Testis (tissue), 3 donors: ENCODE data around the gene DYRK1B. TPM values are rescaled to one million over a fixed set of nuclear protein-coding genes. Genes with fewer than 3 reads are reported as not detected.

Source experiments
- DNase-seq: peaks from one replicate; pipeline ENCODE4 v3.0.0-alpha.2; 2019
- H3K27ac ChIP-seq, 2 donors: fragments of 200-600 bp; sonication (generic); one replicate each; pipeline ENCODE4 v1.5.1; 2019
- H3K27me3 ChIP-seq: fragments of 200-600 bp; sonication (generic); one replicate; pipeline ENCODE4 v1.5.1; 2019
- H3K36me3 ChIP-seq: fragments of 200-600 bp; sonication (generic); one replicate; pipeline ENCODE4 v1.5.1; 2017; ENCODE audit warnings: low read depth; ENCODE audit errors: missing control alignments
- H3K4me1 ChIP-seq: fragments of 200-600 bp; sonication (generic); one replicate; pipeline ENCODE4 v1.5.1; 2019
- H3K4me3 ChIP-seq, 2 donors: fragments of 200-600 bp; sonication (generic); one replicate each; pipeline ENCODE4 v1.5.1; 2017 to 2019
- H3K9me3 ChIP-seq: fragments of 200-600 bp; sonication (generic); one replicate; pipeline ENCODE4 v1.5.1; 2017
- CTCF ChIP-seq, 3 experiments: fragments of 450-650 bp in 2 of 3; fragments of 200-600 bp in 1 of 3; sonication (generic) in 1 of 3; IDR thresholded peaks; one replicate each; pipeline ENCODE4 v1.5.1; 2016 to 2019; ENCODE audit warnings: antibody characterized with exemption in 3 of 3, mild to moderate bottlenecking in 2 of 3, moderate library complexity in 1 of 3
- POLR2A ChIP-seq: fragments of 450-650 bp; IDR thresholded peaks from one replicate; pipeline ENCODE4 v1.6.1; 2017; ENCODE audit warnings: antibody characterized with exemption, mild to moderate bottlenecking, moderate library complexity
- WGBS, 2 donors: methylation state at CpG; one replicate each; pipeline ENCODE4 v1.1.5; 2018; 5-methylcytosine and 5-hydroxymethylcytosine counted together
- intact Hi-C: fragments of 100-400 bp; cut with DNase I; formaldehyde crosslinking; loops from one replicate; pipeline ENCODE4 v1.15.1; 2023; ENCODE audit warnings: low total_unique reads
- polyA plus RNA-seq: library from polyadenylated mRNA; stranded (reverse); fragments of 350-450 nt; fragmentation: Illumina TruSeq; extraction: RNeasy Lipid Tissue Mini Kit (QIAGEN cat#74804); gene quantifications from one replicate; pipeline ENCODE4 v1.2.3, GENCODE V29; 2014; ENCODE audit warnings: low read depth, low replicate concordance; ENCODE audit not compliant: insufficient read depth
- total RNA-seq, 2 donors: library from RNA; depleted of rRNA; stranded (reverse); fragments of >200 nt; gene quantifications; one replicate each; pipeline ENCODE4 v1.2.3, GENCODE V29; 2016

The DYRK1B gene
- total and polyA plus RNA-seq, 3 donors from 2014 or later = 90.8 to 127 (median 124) TPM

GRCh38 chr19:39826311-39826945, 7.5 kb downstream of the DYRK1B start:
- no peaks in the 10 kb centered on the region for H3K4me1 ChIP-seq
- no peak overlapping the region for H3K4me3 ChIP-seq
- H3K9me3 ChIP-seq = no peaks in the 10 kb centered on the region
- no peak overlapping the region for H3K27ac ChIP-seq
- H3K36me3 ChIP-seq = no peaks in the 10 kb centered on the region
- TF ChIP-seq CTCF (IDR thresholded peaks at IDR 0.05) (no peak), POLR2A (no peak)
- H3K27me3 ChIP-seq = no peaks in the 10 kb centered on the region
- no peak for DNase-seq
- intact Hi-C loops = no loop called here
- WGBS, 2 donors = 89% methylated on average over 16 to 35 of the region's 35 CpGs

DNA sequence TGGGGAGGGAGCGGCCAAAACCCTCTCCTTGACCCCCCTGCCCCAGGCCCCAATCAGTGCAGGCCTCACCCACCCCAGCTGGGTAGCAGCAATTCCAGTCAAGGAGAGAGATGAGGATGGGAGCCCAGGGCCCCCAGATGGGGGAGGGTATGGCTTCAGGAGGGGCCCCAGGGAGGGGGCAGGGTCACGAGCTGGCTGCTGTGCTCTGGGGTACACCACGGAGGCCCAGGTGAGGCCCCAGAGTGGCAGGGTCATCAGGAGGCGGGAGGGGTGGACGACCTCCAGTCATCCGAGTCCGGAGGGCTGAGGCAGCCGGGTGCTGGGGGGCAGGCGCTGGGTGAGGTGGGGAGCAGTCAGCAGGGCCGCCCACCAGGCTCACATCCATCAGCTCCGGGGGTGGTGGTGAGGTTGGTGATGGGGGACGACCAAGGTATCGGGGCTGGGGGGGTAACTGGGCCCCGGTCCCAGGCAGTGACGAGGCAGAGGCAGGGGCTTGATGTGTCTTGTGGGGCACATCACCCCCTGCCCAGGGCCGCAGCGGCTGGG, 8.4 kb downstream of the DYRK1B start:
- Histone ChIP-seq H3K4me3 (no peak overlapping the region), H3K36me3 (no peaks in the 10 kb centered on the region), H3K4me1 (no peaks in the 10 kb centered on the region), H3K27me3 (no peaks in the 10 kb centered on the region), H3K9me3 (no peaks in the 10 kb centered on the region), H3K27ac (no peak overlapping the region)
- TF ChIP-seq CTCF (IDR thresholded peaks at IDR 0.05) (no peak), POLR2A (no peak)
- 82 to 96% methylated on average over 3 to 17 of the region's 17 CpGs for WGBS, 2 donors
- no peak for DNase-seq
- intact Hi-C loops = no loop called here

- peak overlapping the region in 1 of 2 donors; percentile 50 for H3K27ac ChIP-seq
- DNase-seq = no peak
- H3K36me3 ChIP-seq = no peaks in the 10 kb centered on the region
- intact Hi-C loops = no loop called here
- no peaks in the 10 kb centered on the region for H3K9me3 ChIP-seq
- TF ChIP-seq CTCF (IDR thresholded peaks at IDR 0.05) (no peak), POLR2A (no peak)
- WGBS, 2 donors = 70 to 80% methylated on average over 7 to 11 of the region's 11 CpGs
- H3K4me1 ChIP-seq = no peaks in the 10 kb centered on the region
- no peaks in the 10 kb centered on the region for H3K27me3 ChIP-seq
- H3K4me3 ChIP-seq = no peak overlapping the region
These were observed 8.9 kb downstream of the DYRK1B start for GRCh38 chr19:39825093-39825463.

- TF ChIP-seq CTCF (IDR thresholded peaks at IDR 0.05) (peak in 1 of 3 experiments; percentile 10), POLR2A (no peak)
- Histone ChIP-seq H3K27ac (peak overlapping the region in 1 of 2 donors; percentile 66), H3K36me3 (no peaks in the 10 kb centered on the region), H3K4me3 (peak overlapping the region; percentile 65 to 69), H3K27me3 (no peaks in the 10 kb centered on the region), H3K9me3 (no peaks in the 10 kb centered on the region), H3K4me1 (no peaks in the 10 kb centered on the region)
- peak; percentile 93 for DNase-seq
- intact Hi-C loops = no loop called here
- 11 to 18% methylated on average over 38 to 47 of the region's 47 CpGs for WGBS, 2 donors
These were observed 9.5 kb downstream of the DYRK1B start for GRCh38 chr19:39824143-39825092.
